HCT116 (cell line): ENCODE data around the gene OSBPL1A. TPM values are rescaled to one million over a fixed set of nuclear protein-coding genes. Genes with fewer than 3 reads are reported as not detected.

Experiments used
- ATAC-seq: fragments of 200-7000 bp; cut with Tn5 transposase; 2 replicates; pipeline ENCODE4 v1.9.1; 2020; ENCODE audit warnings: mild to moderate bottlenecking, moderate library complexity
- BruUV-seq: library from RNA; stranded (reverse); fragments of 400-500 nt; replicated peaks from 2 replicates; lab custom pipeline; 2021; lab: Mats Ljungman, UMichigan
- CTCF ChIA-PET: fragments of 300-600 bp; sonication (Branson Sonifier 250); formaldehyde crosslinking; loops from one replicate; lab custom pipeline; 2021; ENCODE audit warnings: antibody characterized with exemption; lab: Charles Lee
- POLR2A ChIA-PET: fragments of 300-600, 350-600 bp; sonication (Branson Sonifier 250); formaldehyde crosslinking; loops from one replicate; lab custom pipeline; 2021; ENCODE audit warnings: antibody characterized with exemption; lab: Charles Lee
- RAD21 ChIA-PET, 2 experiments: fragments of 300-600 bp; sonication (Branson Sonifier 250); formaldehyde crosslinking; loops; one replicate each; lab custom pipeline; 2023; ENCODE audit warnings: low total read pairs in 2 of 2; ENCODE audit not compliant: uncharacterized antibody in 2 of 2, unreplicated experiment in 2 of 2, low non-redundant PET in 1 of 2; lab: Charles Lee
- DNase-seq: peaks from one replicate; pipeline ENCODE4 v3.0.0-alpha.2; 2010; ENCODE audit warnings: low read depth, low spot score
- H2AFZ ChIP-seq: fragments of 200-600 bp; shearing (Covaris generic), sonication (generic); 2 replicates; pipeline ENCODE4 v1.6.1; 2017; ENCODE audit warnings: low read depth, mixed run types, mixed read lengths, antibody characterized with exemption, low read length; ENCODE audit not compliant: poor library complexity, severe bottlenecking
- H3K27ac ChIP-seq: 2 replicates; pipeline ENCODE4 v1.5.1; 2012; ENCODE audit warnings: low read depth, low read length
- H3K27me3 ChIP-seq: fragments of 200-600 bp; sonication (generic); 2 replicates; pipeline ENCODE4 v1.6.1; 2016; ENCODE audit warnings: mixed run types, low read length, mixed read lengths; ENCODE audit not compliant: insufficient read depth
- H3K36me3 ChIP-seq, 2 experiments: fragments of 200-500 bp in 1 of 2; fragments of 200-600 bp in 1 of 2; sonication (Bioruptor generic) in 1 of 2; sonication (generic) in 1 of 2; 2 replicates each; pipeline versions ENCODE4 v1.5.1 to v1.6.1; 2014 to 2016; ENCODE audit warnings: low read length in 2 of 2, inconsistent platforms in 1 of 2, mixed read lengths in 1 of 2, mixed run types in 1 of 2; ENCODE audit not compliant: insufficient read depth in 2 of 2, control insufficient read depth in 1 of 2
- H3K4me1 ChIP-seq, 2 experiments: fragments of 200-600 bp in 1 of 2; sonication (generic) in 1 of 2; 2 replicates each; pipeline versions ENCODE4 v1.5.1 to v1.6.1; 2012 to 2017; ENCODE audit warnings: low read length in 2 of 2, inconsistent platforms in 1 of 2, mild to moderate bottlenecking in 1 of 2, mixed read lengths in 1 of 2, mixed run types in 1 of 2, moderate library complexity in 1 of 2; ENCODE audit not compliant: insufficient read depth in 2 of 2, control insufficient read depth in 1 of 2
- H3K4me2 ChIP-seq: fragments of 200-600 bp; sonication (generic); 2 replicates; pipeline ENCODE4 v1.6.1; 2017; ENCODE audit warnings: mixed run types, low read length, mixed read lengths
- H3K4me3 ChIP-seq, 2 experiments: fragments of 200-600 bp in 1 of 2; sonication (generic) in 1 of 2; replicated peaks in 1 of 2; 2 replicates each; pipeline ENCODE4 v1.5.1; 2011 to 2016; ENCODE audit warnings: low read length in 2 of 2, control low read depth in 1 of 2, low read depth in 1 of 2, mild to moderate bottlenecking in 1 of 2, mixed read lengths in 1 of 2, mixed run types in 1 of 2
- H3K79me2 ChIP-seq: fragments of 200-600 bp; sonication (generic); 2 replicates; pipeline ENCODE4 v1.6.1; 2017; ENCODE audit warnings: mild to moderate bottlenecking, mixed run types, low read length, moderate library complexity, mixed read lengths; ENCODE audit not compliant: insufficient read depth
- H3K9ac ChIP-seq: fragments of 200-600 bp; sonication (generic); 2 replicates; pipeline ENCODE4 v1.6.1; 2016; ENCODE audit warnings: low read length, mixed read lengths
- H3K9me2 ChIP-seq: fragments of 200-600 bp; sonication (generic), shearing (Covaris generic); 2 replicates; pipeline ENCODE4 v1.6.1; 2017; ENCODE audit warnings: mixed run types, mild to moderate bottlenecking, moderate library complexity; ENCODE audit not compliant: insufficient read depth
- H3K9me3 ChIP-seq, 2 experiments: fragments of 200-500 bp in 1 of 2; fragments of 200-600 bp in 1 of 2; sonication (Bioruptor generic) in 1 of 2; sonication (generic) in 1 of 2; 2 replicates each; pipeline ENCODE4 v1.6.1; 2014 to 2017; ENCODE audit warnings: low read length in 2 of 2, mixed read lengths in 2 of 2, inconsistent platforms in 1 of 2, low read depth in 1 of 2, mild to moderate bottlenecking in 1 of 2, mixed run types in 1 of 2, moderate library complexity in 1 of 2; ENCODE audit not compliant: control insufficient read depth in 1 of 2, insufficient read depth in 1 of 2
- H4K20me1 ChIP-seq: fragments of 200-600 bp; sonication (generic), shearing (Covaris generic); 2 replicates; pipeline ENCODE4 v1.6.1; 2017; ENCODE audit warnings: mixed run types, mild to moderate bottlenecking, moderate library complexity; ENCODE audit not compliant: insufficient read depth
- CTCF ChIP-seq, 3 experiments: fragments of 200-600 bp in 1 of 3; sonication (generic) in 1 of 3; IDR thresholded peaks in 2 of 3; conservative IDR thresholded peaks in 1 of 3; 2 replicates each; pipeline ENCODE4 v1.5.1; 2012 to 2017; ENCODE audit warnings: low read depth in 2 of 3, low read length in 2 of 3, antibody characterized with exemption in 1 of 3, borderline replicate concordance in 1 of 3, control low read depth in 1 of 3, mild to moderate bottlenecking in 1 of 3, mixed read lengths in 1 of 3, mixed run types in 1 of 3, moderate library complexity in 1 of 3; ENCODE audit not compliant: insufficient read depth in 1 of 3
- EZH2phosphoT487 ChIP-seq: fragments of 200-600 bp; IDR thresholded peaks from 2 replicates; pipeline ENCODE4 v1.6.1; 2018; ENCODE audit warnings: antibody characterized with exemption, borderline replicate concordance
- JUND ChIP-seq: IDR thresholded peaks from 2 replicates; pipeline ENCODE4 v1.6.1; 2012
- POLR2AphosphoS5 ChIP-seq: IDR thresholded peaks from 2 replicates; pipeline ENCODE4 v1.6.1; 2011; ENCODE audit warnings: mild to moderate bottlenecking, low read depth, low read length, moderate library complexity
- TCF7L2 ChIP-seq: IDR thresholded peaks from 2 replicates; pipeline ENCODE4 v1.7.0; 2011; ENCODE audit warnings: borderline replicate concordance, inconsistent platforms; ENCODE audit not compliant: insufficient read depth, insufficient read length; ENCODE audit errors: extremely low read depth
- YY1 ChIP-seq: IDR thresholded peaks from 2 replicates; pipeline ENCODE4 v1.6.1; 2011; ENCODE audit warnings: low read length, low read depth, moderate library complexity, mild to moderate bottlenecking; ENCODE audit not compliant: insufficient replicate concordance; ENCODE audit errors: extremely low read depth
- intact Hi-C: fragments of 100-400 bp; cut with micrococcal nuclease; formaldehyde crosslinking; loops from 2 replicates; pipeline ENCODE4 v1.10.0; 2022
- total RNA-seq: library from RNA; stranded (reverse); gene quantifications from one replicate; pipeline ENCODE4 v1.2.1, GENCODE V29; 2021; ENCODE audit not compliant: unreplicated experiment
- TF ChIP-seq, protein P1 (sequence below): IDR thresholded peaks from 2 replicates; pipeline ENCODE4 v1.6.1; 2011; ENCODE audit warnings: mild to moderate bottlenecking, low read length, moderate library complexity; ENCODE audit not compliant: insufficient replicate concordance; ENCODE audit errors: extremely low read depth

The OSBPL1A gene
- total RNA-seq, 1 experiment from 2014 or later = 18.9 TPM

GRCh38 chr18:24199372-24199962 is 198.2 kb downstream of the OSBPL1A start:
- Histone ChIP-seq H3K27me3 (no peaks in the 10 kb centered on the region), H3K9me3 (no peaks in the 10 kb centered on the region), H2AFZ (no peak overlapping the region), H3K36me3 (no peaks in the 10 kb centered on the region), H3K4me2 (no peak overlapping the region), H3K4me3 (no peak overlapping the region), H3K9me2 (no peaks in the 10 kb centered on the region), H3K79me2 (no peaks in the 10 kb centered on the region), H4K20me1 (no peaks in the 10 kb centered on the region), H3K4me1 (no peaks in the 10 kb centered on the region), H3K9ac (no peak overlapping the region), H3K27ac (no peak overlapping the region)
- ChIA-PET CTCF (no interaction called here), POLR2A (no interaction called here), RAD21 (no interaction called here)
- no peak for ATAC-seq
- no peak for TF ChIP-seq YY1
- TF ChIP-seq EZH2phosphoT487 = no peak
- no peak for TF ChIP-seq CTCF (IDR thresholded peaks at IDR 0.05 in 2 of 3, conservative IDR thresholded peaks at IDR 0.05 in 1 of 3; ENCODE audit: borderline replicate concordance in 1 of 3, insufficient read depth in 1 of 3, low read depth in 2 of 3, low read length in 2 of 3)
- no peak for TF ChIP-seq POLR2AphosphoS5
- TF ChIP-seq JUND = no peak
- TF ChIP-seq TCF7L2 = no peak
- TF ChIP-seq, protein P1, sequence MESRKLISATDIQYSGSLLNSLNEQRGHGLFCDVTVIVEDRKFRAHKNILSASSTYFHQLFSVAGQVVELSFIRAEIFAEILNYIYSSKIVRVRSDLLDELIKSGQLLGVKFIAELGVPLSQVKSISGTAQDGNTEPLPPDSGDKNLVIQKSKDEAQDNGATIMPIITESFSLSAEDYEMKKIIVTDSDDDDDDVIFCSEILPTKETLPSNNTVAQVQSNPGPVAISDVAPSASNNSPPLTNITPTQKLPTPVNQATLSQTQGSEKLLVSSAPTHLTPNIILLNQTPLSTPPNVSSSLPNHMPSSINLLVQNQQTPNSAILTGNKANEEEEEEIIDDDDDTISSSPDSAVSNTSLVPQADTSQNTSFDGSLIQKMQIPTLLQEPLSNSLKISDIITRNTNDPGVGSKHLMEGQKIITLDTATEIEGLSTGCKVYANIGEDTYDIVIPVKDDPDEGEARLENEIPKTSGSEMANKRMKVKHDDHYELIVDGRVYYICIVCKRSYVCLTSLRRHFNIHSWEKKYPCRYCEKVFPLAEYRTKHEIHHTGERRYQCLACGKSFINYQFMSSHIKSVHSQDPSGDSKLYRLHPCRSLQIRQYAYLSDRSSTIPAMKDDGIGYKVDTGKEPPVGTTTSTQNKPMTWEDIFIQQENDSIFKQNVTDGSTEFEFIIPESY = no peak
- intact Hi-C loops = no loop called here
- BruUV-seq = no TSS peak
- no peak for DNase-seq
